M059J (cell line): ENCODE measurements around the gene CAGE1. TPM values are rescaled to one million over a fixed set of nuclear protein-coding genes. Genes with fewer than 3 reads are reported as not detected.

Experiments used
- DNase-seq: peaks from one replicate; pipeline ENCODE4 v3.0.0-alpha.2; 2012; ENCODE audit warnings: low read depth
- total RNA-seq: library from RNA; depleted of rRNA; stranded (reverse); fragments of >200 nt; shearing (Covaris generic); gene quantifications from 2 replicates; pipeline ENCODE4 v1.2.3, GENCODE V29; 2014; rRNA removed

CAGE1 gene
- total RNA-seq, 1 experiment from 2014 or later, result not detected

- peak; percentile 28 for DNase-seq
Observed at GRCh38 chr6:7311917-7312615, 77.5 kb downstream of the CAGE1 start.

- no peak for DNase-seq
Observed at GRCh38 chr6:7311176-7311575, 78.4 kb downstream of the CAGE1 start.

- DNase-seq, result no peak
Observed at GRCh38 chr6:7309050-7309449, 80.5 kb downstream of the CAGE1 start.

GRCh38 chr6:7307533-7307932 is 82.0 kb downstream of the CAGE1 start:
- no peak for DNase-seq

- DNase-seq, result no peak
Observed at GRCh38 chr6:7304821-7305220, 84.7 kb downstream of the CAGE1 start.

GRCh38 chr6:7301702-7302101 is 87.8 kb downstream of the CAGE1 start:
- no peak for DNase-seq

- DNase-seq, result no peak
Observed at GRCh38 chr6:7300926-7301325, 88.6 kb downstream of the CAGE1 start.

- no peak for DNase-seq
Observed at GRCh38 chr6:7298113-7298512, 91.4 kb downstream of the CAGE1 start.

- no peak for DNase-seq
Observed at GRCh38 chr6:7296602-7297001, 92.9 kb downstream of the CAGE1 start.

GRCh38 chr6:7295916-7296315 is 93.6 kb downstream of the CAGE1 start:
- DNase-seq, result no peak

GRCh38 chr6:7292596-7293255 is 96.8 kb downstream of the CAGE1 start:
- no peak for DNase-seq

- DNase-seq, result no peak
Observed at GRCh38 chr6:7290079-7290478, 99.5 kb downstream of the CAGE1 start.

- DNase-seq, result no peak
Observed at GRCh38 chr6:7285416-7285815, 104.1 kb downstream of the CAGE1 start.

- DNase-seq, result no peak
Observed at GRCh38 chr6:7283676-7284075, 105.9 kb downstream of the CAGE1 start.

- no peak for DNase-seq
Observed at GRCh38 chr6:7282097-7282906, 107.2 kb downstream of the CAGE1 start.

Other genes with a start within 250 kb of the CAGE1 start
- gene SSR1, start 76.5 kb downstream of the CAGE1 start, total RNA-seq, result 230 and 284 TPM in 2 replicates
- 6.2 and 15.6 TPM in 2 replicates for gene RIOK1, start 66 bp upstream of the CAGE1 start, total RNA-seq
- gene DSP, start 151.9 kb upstream of the CAGE1 start, total RNA-seq, result 24.3 and 45.1 TPM in 2 replicates
- 18.8 and 25.4 TPM in 2 replicates for gene SNRNP48, start 200.5 kb upstream of the CAGE1 start, total RNA-seq